Small intestine (tissue), 7 donors: ENCODE measurements around the gene KLHL25. TPM values are rescaled to one million over a fixed set of nuclear protein-coding genes. Genes with fewer than 3 reads are reported as not detected.

Experiments
- DNase-seq, 2 donors: peaks; one replicate each; pipeline versions ENCODE4 v3.0.0 to v3.0.0-alpha.2; 2013
- FAIRE-seq: peaks from 2 replicates; lab custom pipeline; 2012; peaks lifted over from hg19 to GRCh38; lab: Jason Lieb, UNC
- H3K27ac ChIP-seq, 3 donors: one replicate each; pipeline ENCODE4 v1.5.1; 2013; ENCODE audit warnings: low read length in 2 of 3, mild to moderate bottlenecking in 2 of 3, control low read depth in 1 of 3, inconsistent platforms in 1 of 3, low read depth in 1 of 3, moderate library complexity in 1 of 3
- H3K27me3 ChIP-seq, 3 donors: one replicate each; pipeline ENCODE4 v1.6.1; 2013; ENCODE audit warnings: low read length in 3 of 3, inconsistent platforms in 1 of 3; ENCODE audit not compliant: control insufficient read depth in 3 of 3, insufficient read depth in 3 of 3
- H3K36me3 ChIP-seq, 3 donors: one replicate each; pipeline ENCODE4 v1.6.1; 2013; ENCODE audit warnings: low read length in 3 of 3, inconsistent platforms in 1 of 3, low read depth in 1 of 3, mild to moderate bottlenecking in 1 of 3, moderate library complexity in 1 of 3; ENCODE audit not compliant: control insufficient read depth in 3 of 3, insufficient read depth in 2 of 3
- H3K4me1 ChIP-seq, 3 donors: one replicate each; pipeline ENCODE4 v1.6.1; 2013; ENCODE audit warnings: low read length in 2 of 3, inconsistent platforms in 1 of 3, low read depth in 1 of 3, mild to moderate bottlenecking in 1 of 3, moderate library complexity in 1 of 3; ENCODE audit not compliant: control insufficient read depth in 3 of 3, insufficient read depth in 2 of 3
- H3K4me3 ChIP-seq, 3 donors: one replicate each; pipeline ENCODE4 v1.5.1; 2013; ENCODE audit warnings: low read length in 3 of 3, control low read depth in 1 of 3, inconsistent platforms in 1 of 3, low read depth in 1 of 3, mild to moderate bottlenecking in 1 of 3, moderate library complexity in 1 of 3
- H3K9me3 ChIP-seq, 2 donors: one replicate each; pipeline ENCODE4 v1.6.1; 2013; ENCODE audit warnings: low read depth in 1 of 2, low read length in 1 of 2; ENCODE audit not compliant: control insufficient read depth in 2 of 2, insufficient read depth in 1 of 2
- WGBS, 3 donors: extraction: QIAGEN DNeasy Blood & Tissue Kit; methylation state at CpG; one replicate each; pipeline ENCODE4 v1.1.7; 2013; 5-methylcytosine and 5-hydroxymethylcytosine counted together
- polyA plus RNA-seq, 4 donors: library from polyadenylated mRNA; stranded (reverse) in 3 of 4; unstranded in 1 of 4; fragments of 200-250 nt in 3 of 4; fragments of 120-200 nt in 1 of 4; gene quantifications; one replicate each; pipeline versions ENCODE4 v1.2.1 to v1.2.3, GENCODE V29; 2013
- donor health status: healthy with polysubstance abuse.
- donor health status: control.
- donor health status: control.
- donor health status: Bipolar disorder and iron deficiency.
- donor health status: healthy.

The KLHL25 gene
- polyA plus RNA-seq, 4 donors: 4.2 to 9.5 (median 7.9) TPM

- H3K27ac ChIP-seq: no peak overlapping the region
- H3K27me3 ChIP-seq: no peaks in the 10 kb centered on the region
- no peak for DNase-seq
- 80 to 87% (median 84%) methylated on average over 11 of the region's 11 CpGs for WGBS, 3 donors
- H3K4me1 ChIP-seq: peaks cover 0 to 5% (median 0%) of the 10 kb centered on the region in 3 donors
- no peaks in the 10 kb centered on the region for H3K9me3 ChIP-seq
- no peak for FAIRE-seq
- H3K4me3 ChIP-seq: no peak overlapping the region
- H3K36me3 ChIP-seq: peaks cover 16 to 52% (median 23%) of the 10 kb centered on the region in 3 donors
Observed at GRCh38 chr15:85748729-85749128, 46.0 kb downstream of the KLHL25 start.

GRCh38 chr15:85748176-85748575 is 46.5 kb downstream of the KLHL25 start:
- H3K4me1 ChIP-seq: peaks cover 0 to 5% (median 0%) of the 10 kb centered on the region in 3 donors
- H3K9me3 ChIP-seq: no peaks in the 10 kb centered on the region
- H3K27ac ChIP-seq: no peak overlapping the region
- no peak for FAIRE-seq
- 91 to 92% (median 91%) methylated on average over 9 of the region's 9 CpGs for WGBS, 3 donors
- H3K36me3 ChIP-seq: peaks cover 18 to 55% (median 28%) of the 10 kb centered on the region in 3 donors
- H3K4me3 ChIP-seq: no peak overlapping the region
- H3K27me3 ChIP-seq: no peaks in the 10 kb centered on the region
- DNase-seq: no peak

- H3K27ac ChIP-seq: no peak overlapping the region
- H3K36me3 ChIP-seq: peaks cover 28 to 60% (median 36%) of the 10 kb centered on the region in 3 donors
- H3K4me3 ChIP-seq: no peak overlapping the region
- FAIRE-seq: no peak
- peaks cover 0 to 2% (median 0%) of the 10 kb centered on the region in 3 donors for H3K4me1 ChIP-seq
- 91 to 95% (median 93%) methylated on average over 12 of the region's 12 CpGs for WGBS, 3 donors
- H3K9me3 ChIP-seq: no peaks in the 10 kb centered on the region
- H3K27me3 ChIP-seq: no peaks in the 10 kb centered on the region
- no peak for DNase-seq
Observed at GRCh38 chr15:85746641-85747040, 48.1 kb downstream of the KLHL25 start.

DNA sequence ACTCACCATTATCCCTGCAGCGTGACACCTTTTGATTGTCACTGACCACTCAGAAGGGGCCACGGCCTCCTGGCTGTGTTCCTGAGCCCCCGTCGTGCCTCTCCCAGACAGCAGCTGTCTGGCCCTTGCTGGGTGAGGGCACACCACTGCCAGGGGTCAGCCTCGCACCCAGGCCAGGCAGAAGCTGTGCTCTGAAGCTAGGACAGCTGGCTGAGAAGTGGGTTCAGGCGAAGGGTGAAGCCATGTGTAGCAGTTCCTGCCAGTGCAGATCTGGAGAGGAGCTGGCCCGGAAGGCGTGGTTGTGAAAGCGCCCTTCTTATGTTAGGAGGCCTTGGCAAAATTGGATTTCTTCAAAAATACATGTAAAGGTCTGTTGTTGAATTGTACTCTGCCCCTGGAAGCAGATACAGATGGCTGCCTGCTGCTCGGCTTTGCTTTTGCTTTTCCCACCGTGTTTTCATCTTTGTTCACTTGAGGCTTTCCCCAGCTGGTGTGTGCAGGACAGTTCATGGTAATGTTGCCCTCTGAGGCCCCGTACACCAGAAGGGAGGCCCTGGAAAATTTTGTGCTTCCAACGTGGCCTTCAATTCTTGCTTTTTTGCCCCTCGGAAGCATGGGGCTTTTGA is 49.1 kb downstream of the KLHL25 start:
- Histone ChIP-seq H3K9me3 (no peaks in the 10 kb centered on the region), H3K36me3 (peaks cover 28 to 70% (median 44%) of the 10 kb centered on the region in 3 donors), H3K27ac (no peak overlapping the region), H3K4me1 (no peaks in the 10 kb centered on the region), H3K27me3 (no peaks in the 10 kb centered on the region), H3K4me3 (no peak overlapping the region)
- 79 to 82% (median 81%) methylated on average over 14 of the region's 14 CpGs for WGBS, 3 donors
- DNase-seq (no peak), FAIRE-seq (no peak)

DNA sequence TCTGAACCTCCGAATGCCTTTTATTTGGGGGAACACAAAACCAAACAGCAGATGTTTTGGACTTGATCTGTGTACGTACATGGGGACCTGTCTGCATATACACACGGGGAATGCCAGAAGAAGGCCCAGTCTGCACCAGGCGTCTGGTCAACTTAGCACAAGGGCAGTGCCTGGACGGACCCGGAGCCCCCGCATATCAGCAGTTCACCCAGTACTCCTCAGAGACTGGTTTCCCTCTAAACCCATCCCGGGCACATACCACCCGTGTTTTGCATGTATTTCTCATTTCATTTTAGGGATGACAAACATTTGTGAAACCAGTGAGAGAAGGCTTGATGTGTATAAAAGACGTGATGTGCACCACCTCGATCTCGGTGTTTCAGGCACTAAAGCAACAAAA is 49.7 kb downstream of the KLHL25 start:
- H3K4me1 ChIP-seq: no peaks in the 10 kb centered on the region
- WGBS, 3 donors: 86 to 91% (median 90%) methylated on average over 12 of the region's 12 CpGs
- no peaks in the 10 kb centered on the region for H3K9me3 ChIP-seq
- H3K4me3 ChIP-seq: no peak overlapping the region
- DNase-seq (no peak), FAIRE-seq (no peak)
- no peaks in the 10 kb centered on the region for H3K27me3 ChIP-seq
- H3K27ac ChIP-seq: no peak overlapping the region
- peaks cover 28 to 73% (median 46%) of the 10 kb centered on the region in 3 donors for H3K36me3 ChIP-seq

DNA sequence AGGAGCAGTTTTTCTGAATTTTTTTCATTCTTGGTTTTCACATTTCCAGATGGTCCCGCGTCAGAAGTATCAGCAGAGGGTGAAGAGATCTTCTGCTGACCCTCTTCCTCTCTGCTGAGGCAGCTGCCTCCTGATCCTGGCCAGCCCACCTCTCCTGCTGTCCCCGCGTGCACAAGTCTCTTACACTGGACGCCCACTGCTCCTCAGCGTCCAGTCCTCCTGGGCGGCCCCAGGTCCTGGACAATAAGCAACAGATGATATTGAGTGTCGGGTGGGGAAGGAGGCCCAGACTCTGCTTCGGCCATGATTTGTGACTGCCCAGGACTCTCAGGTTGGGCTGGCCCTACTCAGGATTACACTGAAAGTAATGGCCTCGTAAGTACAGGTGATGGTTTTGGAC is 50.1 kb downstream of the KLHL25 start:
- no peaks in the 10 kb centered on the region for H3K27me3 ChIP-seq
- H3K36me3 ChIP-seq: peaks cover 28 to 72% (median 49%) of the 10 kb centered on the region in 3 donors
- no peaks in the 10 kb centered on the region for H3K9me3 ChIP-seq
- WGBS, 3 donors: 94 to 97% (median 97%) methylated on average over 10 of the region's 10 CpGs
- no peak for DNase-seq
- H3K27ac ChIP-seq: no peak overlapping the region
- no peaks in the 10 kb centered on the region for H3K4me1 ChIP-seq
- FAIRE-seq: no peak
- no peak overlapping the region for H3K4me3 ChIP-seq

GRCh38 chr15:85743392-85744055 is 51.2 kb downstream of the KLHL25 start:
- H3K4me1 ChIP-seq: no peaks in the 10 kb centered on the region
- peaks cover 28 to 64% (median 49%) of the 10 kb centered on the region in 3 donors for H3K36me3 ChIP-seq
- H3K27ac ChIP-seq: no peak overlapping the region
- no peak overlapping the region for H3K4me3 ChIP-seq
- no peaks in the 10 kb centered on the region for H3K27me3 ChIP-seq
- DNase-seq: no peak
- H3K9me3 ChIP-seq: no peaks in the 10 kb centered on the region
- FAIRE-seq: no peak
- WGBS, 3 donors: 75 to 86% (median 83%) methylated on average over 14 of the region's 14 CpGs

- no peaks in the 10 kb centered on the region for H3K9me3 ChIP-seq
- H3K4me1 ChIP-seq: no peaks in the 10 kb centered on the region
- H3K4me3 ChIP-seq: no peak overlapping the region
- DNase-seq (no peak), FAIRE-seq (no peak)
- no peaks in the 10 kb centered on the region for H3K27me3 ChIP-seq
- no peak overlapping the region for H3K27ac ChIP-seq
- peaks cover 31 to 63% (median 50%) of the 10 kb centered on the region in 3 donors for H3K36me3 ChIP-seq
- 72 to 79% (median 78%) methylated on average over 8 of the region's 8 CpGs for WGBS, 3 donors
Observed at GRCh38 chr15:85742186-85742821, 52.4 kb downstream of the KLHL25 start.
